Fibroblast of lung (primary cell): Measurements from ENCODE around the gene LRCH4. TPM values are rescaled to one million over a fixed set of nuclear protein-coding genes. Genes with fewer than 3 reads are reported as not detected.

Experiments
- DNase-seq, 2 donors: peaks; one replicate each; pipeline versions ENCODE4 v3.0.0 to v3.0.0-alpha.2; 2010; ENCODE audit warnings: low read depth in 2 of 2
- H2AFZ ChIP-seq: 2 replicates; pipeline ENCODE4 v1.5.1; 2012; ENCODE audit warnings: low read length, control low read depth, inconsistent platforms
- H3K27ac ChIP-seq: 2 replicates; pipeline ENCODE4 v1.5.1; 2011; ENCODE audit warnings: low read length, control low read depth; ENCODE audit not compliant: insufficient read depth
- H3K27me3 ChIP-seq: 2 replicates; pipeline ENCODE4 v1.5.1; 2011; ENCODE audit warnings: mild to moderate bottlenecking, low read length; ENCODE audit not compliant: control insufficient read depth, insufficient read depth
- H3K36me3 ChIP-seq: 2 replicates; pipeline ENCODE4 v1.5.1; 2011; ENCODE audit warnings: low read length; ENCODE audit not compliant: control insufficient read depth, insufficient read depth
- H3K4me1 ChIP-seq: 2 replicates; pipeline ENCODE4 v1.5.1; 2011; ENCODE audit warnings: low read length; ENCODE audit not compliant: control insufficient read depth, insufficient read depth; ENCODE audit errors: extremely low read depth
- H3K4me2 ChIP-seq: 2 replicates; pipeline ENCODE4 v1.5.1; 2011; ENCODE audit warnings: low read length, control low read depth; ENCODE audit not compliant: insufficient read depth; ENCODE audit errors: extremely low read depth
- H3K4me3 ChIP-seq, 4 experiments: fragments of 200-600 bp in 1 of 4; sonication (generic) in 1 of 4; replicated peaks in 1 of 4; 2 replicates each; pipeline ENCODE4 v1.5.1; 2011 to 2016; ENCODE audit warnings: low read length in 4 of 4, low read depth in 3 of 4, mild to moderate bottlenecking in 3 of 4, control low read depth in 2 of 4, inconsistent platforms in 1 of 4, mixed read lengths in 1 of 4; ENCODE audit not compliant: insufficient read depth in 1 of 4; ENCODE audit errors: control extremely low read depth in 1 of 4
- H3K79me2 ChIP-seq: 2 replicates; pipeline ENCODE4 v1.5.1; 2012; ENCODE audit warnings: mild to moderate bottlenecking, low read length, inconsistent platforms; ENCODE audit not compliant: control insufficient read depth, insufficient read depth
- H3K9ac ChIP-seq: 2 replicates; pipeline ENCODE4 v1.5.1; 2011; ENCODE audit warnings: mild to moderate bottlenecking, low read length, control low read depth; ENCODE audit not compliant: insufficient read depth
- H3K9me3 ChIP-seq: 2 replicates; pipeline ENCODE4 v1.5.1; 2012; ENCODE audit warnings: low read depth, low read length; ENCODE audit not compliant: control insufficient read depth, insufficient read depth
- H4K20me1 ChIP-seq: 2 replicates; pipeline ENCODE4 v1.5.1; 2011; ENCODE audit warnings: low read length; ENCODE audit not compliant: control insufficient read depth, insufficient read depth; ENCODE audit errors: extremely low read depth
- EZH2 ChIP-seq: IDR thresholded peaks from 2 replicates; pipeline ENCODE4 v1.5.1; 2012; ENCODE audit warnings: low read length, control low read depth, mild to moderate bottlenecking; ENCODE audit errors: missing control alignments
- polyA plus RNA-seq, 2 donors: library from polyadenylated mRNA; depleted of rRNA in 1 of 2; stranded (reverse) in 1 of 2; unstranded in 1 of 2; fragments of >200 nt; gene quantifications; 2 replicates each; pipeline ENCODE4 v1.2.1, GENCODE V29; 2011 to 2012; ENCODE audit warnings: missing spikeins in 1 of 2
- total RNA-seq: library from RNA; depleted of rRNA; stranded (reverse); fragments of >200 nt; gene quantifications from 2 replicates; pipeline ENCODE4 v1.2.1, GENCODE V29; 2014
- TF ChIP-seq, protein P1 (sequence below), 2 donors: IDR thresholded peaks in 1 of 2; conservative IDR thresholded peaks in 1 of 2; 1 replicate in 1 of 2; 2 replicates in 1 of 2; pipeline ENCODE4 v1.5.1; 2011 to 2012; ENCODE audit warnings: low read length in 2 of 2, control low read depth in 1 of 2, inconsistent platforms in 1 of 2, low read depth in 1 of 2, mild to moderate bottlenecking in 1 of 2

The LRCH4 gene
- total and polyA plus RNA-seq, 2 donors (not counting 1 experiment from before 2014, with no cell fraction given): 7.3 to 11.6 TPM

DNA sequence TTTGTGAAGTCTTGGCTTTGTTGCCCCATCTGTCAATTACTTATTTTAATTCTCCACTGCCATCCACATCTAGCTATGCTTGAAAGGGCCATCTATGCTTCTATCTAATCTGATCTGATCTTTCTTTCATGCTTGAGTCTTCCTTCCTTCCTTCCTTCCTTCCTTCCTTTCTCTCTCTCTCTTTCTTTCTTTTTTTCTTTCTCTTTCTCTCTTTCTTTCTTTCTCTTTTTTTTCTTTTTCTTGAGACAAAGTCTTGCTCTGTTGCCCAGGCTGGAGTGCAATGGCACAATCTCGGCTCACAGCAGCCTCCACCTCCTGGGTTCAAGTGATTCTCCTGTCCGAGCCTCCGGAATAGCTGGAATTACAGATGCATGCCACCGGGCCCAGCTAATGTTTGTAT, 44.1 kb upstream of the LRCH4 start:
- no peaks in the 10 kb centered on the region for H3K4me1 ChIP-seq
- H3K36me3 ChIP-seq: no peaks in the 10 kb centered on the region
- H4K20me1 ChIP-seq: no peaks in the 10 kb centered on the region
- no peak overlapping the region for H3K27ac ChIP-seq
- no peak overlapping the region for H2AFZ ChIP-seq
- TF ChIP-seq, protein P1, sequence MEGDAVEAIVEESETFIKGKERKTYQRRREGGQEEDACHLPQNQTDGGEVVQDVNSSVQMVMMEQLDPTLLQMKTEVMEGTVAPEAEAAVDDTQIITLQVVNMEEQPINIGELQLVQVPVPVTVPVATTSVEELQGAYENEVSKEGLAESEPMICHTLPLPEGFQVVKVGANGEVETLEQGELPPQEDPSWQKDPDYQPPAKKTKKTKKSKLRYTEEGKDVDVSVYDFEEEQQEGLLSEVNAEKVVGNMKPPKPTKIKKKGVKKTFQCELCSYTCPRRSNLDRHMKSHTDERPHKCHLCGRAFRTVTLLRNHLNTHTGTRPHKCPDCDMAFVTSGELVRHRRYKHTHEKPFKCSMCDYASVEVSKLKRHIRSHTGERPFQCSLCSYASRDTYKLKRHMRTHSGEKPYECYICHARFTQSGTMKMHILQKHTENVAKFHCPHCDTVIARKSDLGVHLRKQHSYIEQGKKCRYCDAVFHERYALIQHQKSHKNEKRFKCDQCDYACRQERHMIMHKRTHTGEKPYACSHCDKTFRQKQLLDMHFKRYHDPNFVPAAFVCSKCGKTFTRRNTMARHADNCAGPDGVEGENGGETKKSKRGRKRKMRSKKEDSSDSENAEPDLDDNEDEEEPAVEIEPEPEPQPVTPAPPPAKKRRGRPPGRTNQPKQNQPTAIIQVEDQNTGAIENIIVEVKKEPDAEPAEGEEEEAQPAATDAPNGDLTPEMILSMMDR (conservative IDR thresholded peaks at IDR 0.05 in 1 of 2, IDR thresholded peaks at IDR 0.05 in 1 of 2; ENCODE audit: low read depth in 1 of 2, low read length in 2 of 2): no peak
- no peak for TF ChIP-seq EZH2
- no peak overlapping the region for H3K4me3 ChIP-seq
- H3K79me2 ChIP-seq: no peaks in the 10 kb centered on the region
- DNase-seq: no peak
- no peak overlapping the region for H3K4me2 ChIP-seq
- H3K9me3 ChIP-seq: no peaks in the 10 kb centered on the region
- H3K9ac ChIP-seq: no peak overlapping the region
- peaks cover 16% of the 10 kb centered on the region for H3K27me3 ChIP-seq

GRCh38 chr7:100629117-100629716, 43.3 kb upstream of the LRCH4 start:
- no peaks in the 10 kb centered on the region for H3K79me2 ChIP-seq
- no peaks in the 10 kb centered on the region for H3K36me3 ChIP-seq
- H2AFZ ChIP-seq: no peak overlapping the region
- no peak overlapping the region for H3K9ac ChIP-seq
- no peak overlapping the region for H3K27ac ChIP-seq
- H3K4me2 ChIP-seq: no peak overlapping the region
- H3K4me1 ChIP-seq: no peaks in the 10 kb centered on the region
- TF ChIP-seq, protein P1 (conservative IDR thresholded peaks at IDR 0.05 in 1 of 2, IDR thresholded peaks at IDR 0.05 in 1 of 2; ENCODE audit: low read depth in 1 of 2, low read length in 2 of 2): peak in 1 of 2 donors; percentile 46
- no peak for TF ChIP-seq EZH2
- peaks cover 12% of the 10 kb centered on the region for H3K27me3 ChIP-seq
- H3K9me3 ChIP-seq: no peaks in the 10 kb centered on the region
- H4K20me1 ChIP-seq: no peaks in the 10 kb centered on the region
- no peak for DNase-seq
- H3K4me3 ChIP-seq: no peak overlapping the region

DNA sequence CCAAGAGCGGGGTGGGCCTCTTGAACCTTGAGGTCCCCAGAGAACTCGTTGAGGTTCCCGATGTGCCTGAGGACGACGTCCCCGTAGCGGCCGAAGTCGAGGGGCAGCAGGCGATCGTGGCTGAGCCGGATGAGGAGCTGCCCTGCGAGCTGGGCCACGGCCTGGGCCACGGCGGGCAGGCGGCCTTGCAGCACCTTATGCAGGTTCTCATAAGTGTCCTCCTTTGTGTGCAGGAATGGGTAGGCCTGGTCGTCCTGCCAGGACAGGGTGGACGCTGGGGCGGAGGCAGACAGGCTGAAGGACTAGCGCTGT, 41.3 kb upstream of the LRCH4 start:
- H3K27ac ChIP-seq: no peak overlapping the region
- H3K9me3 ChIP-seq: no peaks in the 10 kb centered on the region
- no peak overlapping the region for H3K4me3 ChIP-seq
- H3K9ac ChIP-seq: no peak overlapping the region
- H3K27me3 ChIP-seq: no peaks in the 10 kb centered on the region
- DNase-seq: no peak
- no peaks in the 10 kb centered on the region for H3K79me2 ChIP-seq
- no peak overlapping the region for H2AFZ ChIP-seq
- no peaks in the 10 kb centered on the region for H4K20me1 ChIP-seq
- no peaks in the 10 kb centered on the region for H3K4me1 ChIP-seq
- no peaks in the 10 kb centered on the region for H3K36me3 ChIP-seq
- H3K4me2 ChIP-seq: no peak overlapping the region
- TF ChIP-seq EZH2: no peak
- TF ChIP-seq, protein P1 (conservative IDR thresholded peaks at IDR 0.05 in 1 of 2, IDR thresholded peaks at IDR 0.05 in 1 of 2; ENCODE audit: low read depth in 1 of 2, low read length in 2 of 2): no peak
